ACHN (cell line): ENCODE results near the gene ZNF816.
"Not testable (repeated sequence)": the region's sequence is repeated elsewhere in the genome, so short reads cannot be mapped to it uniquely, and the experiment has no call there.

Experiments
- DNase-seq: peaks from one replicate; pipeline ENCODE4 v3.0.0-alpha.2; 2015
- in situ Hi-C: cut with HindIII; loops from 2 replicates; pipeline ENCODE4 v1.10.0; 2017; ENCODE audit warnings: low sequenced_read_pairs, low pct_ligation_motif_present, low pct_unique_long_range_greater_than_20kb

ZNF816 gene

GRCh38 chr19:52962394-52963246 is at the start of gene ZNF816:
TSS of gene ZNF816 (minus strand) at chr19:52962881. CDS start at chr19:52956089, 6,792 bp downstream.
- in situ Hi-C loops, result no loop called here
- no peak for DNase-seq

- in situ Hi-C loops, result no loop called here
- DNase-seq, result no peak
Observed at GRCh38 chr19:53012006-53012405, 49.3 kb upstream of the ZNF816 start.

DNA sequence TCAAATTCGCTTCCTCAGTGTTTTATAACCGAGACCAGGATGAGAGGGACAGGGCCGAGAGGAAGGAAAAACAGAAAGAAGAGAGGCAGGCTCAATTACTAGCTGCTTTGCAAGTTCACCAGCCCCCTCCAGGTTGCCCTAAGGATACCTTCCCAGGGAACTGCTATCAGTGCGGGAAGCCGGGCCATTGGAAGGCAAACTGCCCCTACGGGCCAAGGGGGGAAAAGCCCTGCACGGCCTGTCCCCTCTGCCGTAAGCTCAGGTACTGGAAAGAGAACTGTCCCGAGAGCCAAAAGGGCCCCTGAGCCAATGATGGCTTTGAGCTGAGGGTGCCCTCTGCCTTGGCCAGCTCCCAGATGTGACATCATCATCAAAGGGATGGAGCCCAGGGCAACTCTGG is 47.8 kb upstream of the ZNF816 start:
- no peak for DNase-seq
- in situ Hi-C loops, result no loop called here

DNA sequence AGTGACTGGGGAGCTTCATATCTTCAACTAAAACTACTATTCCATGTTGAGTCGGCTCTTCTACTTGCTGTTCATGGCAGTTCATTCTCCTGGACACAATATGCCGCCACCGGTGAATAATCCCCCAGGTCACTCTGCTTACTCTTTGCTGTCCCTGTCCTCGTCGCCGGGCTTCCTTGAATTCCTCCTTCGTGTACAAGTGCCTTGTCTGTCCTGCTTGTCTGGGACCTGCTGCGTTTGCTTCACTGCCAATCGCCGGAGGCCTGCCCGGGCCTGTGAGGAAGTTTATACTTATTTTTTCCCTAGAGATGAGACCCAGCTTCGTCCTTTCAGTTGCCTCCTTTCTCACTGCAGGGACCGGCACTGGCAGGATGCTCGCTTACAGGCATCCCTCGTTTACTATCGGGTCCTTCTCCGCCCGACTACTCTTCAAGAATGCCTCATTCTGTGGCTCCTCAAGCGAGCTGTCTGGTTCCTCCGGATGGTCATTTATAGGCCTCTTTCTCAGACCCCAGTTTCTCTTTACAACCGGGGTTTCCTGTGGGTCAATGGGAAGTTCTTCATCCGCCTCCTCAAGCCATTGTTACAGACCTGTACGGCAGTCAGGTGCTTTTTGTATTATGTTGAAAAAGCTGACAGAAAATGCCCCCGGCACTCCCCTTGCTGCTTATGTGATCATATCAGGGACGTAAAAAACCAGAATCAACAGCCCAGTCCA is 45.5 kb upstream of the ZNF816 start:
- no peak for DNase-seq
- in situ Hi-C loops, result no loop called here

GRCh38 chr19:53007606-53008005 is 44.9 kb upstream of the ZNF816 start:
- in situ Hi-C loops, result no loop called here

GRCh38 chr19:53007200-53007599 is 44.5 kb upstream of the ZNF816 start:
- in situ Hi-C loops, result no loop called here

More at GRCh38 chr19:53007606-53008005, 44.9 kb upstream of the ZNF816 start:
- no peak for DNase-seq

DNA sequence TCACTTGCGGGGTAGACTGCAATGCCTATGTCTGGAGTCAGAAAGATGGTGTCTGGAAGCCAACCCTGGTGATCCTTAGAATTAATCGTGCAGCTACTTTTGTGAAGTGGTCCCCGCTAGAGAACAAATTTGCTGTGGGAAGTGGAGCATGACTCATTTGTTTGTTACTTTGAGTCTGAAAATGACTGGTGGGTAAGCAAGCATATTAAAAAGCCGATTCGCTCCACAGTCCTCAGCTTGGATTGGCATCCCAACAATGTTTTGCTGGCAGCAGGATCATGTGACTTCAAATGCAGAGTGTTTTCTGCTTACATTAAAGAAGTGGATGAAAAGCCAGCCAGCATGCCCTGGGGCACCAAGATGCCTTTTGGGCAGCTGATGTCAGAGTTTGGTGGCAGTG is 41.6 kb upstream of the ZNF816 start:
- DNase-seq, result no peak
- in situ Hi-C loops, result no loop called here

More at GRCh38 chr19:53007200-53007599, 44.5 kb upstream of the ZNF816 start:
- no peak for DNase-seq

DNA sequence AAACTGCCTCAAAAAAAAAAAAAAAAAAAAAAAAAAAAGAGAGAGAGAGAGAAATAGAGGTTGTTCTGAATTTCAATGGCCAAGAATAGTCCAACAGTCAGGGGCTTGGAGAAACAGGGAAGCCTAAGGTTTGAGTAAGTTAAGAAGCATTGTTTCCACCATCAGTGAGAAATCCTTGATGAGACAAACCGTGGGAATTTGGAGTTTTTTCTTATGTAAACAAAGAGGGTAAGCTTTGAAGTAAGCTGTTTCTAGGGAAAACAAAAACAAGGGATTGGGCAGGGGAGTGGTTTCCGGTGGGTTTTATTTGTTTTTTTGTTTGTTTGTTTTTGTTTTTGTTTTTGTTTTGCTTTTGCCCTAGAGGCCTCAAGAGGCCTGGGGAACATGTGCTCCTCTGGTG is 39.8 kb upstream of the ZNF816 start:
- DNase-seq, result no peak
- in situ Hi-C loops, result no loop called here

DNA sequence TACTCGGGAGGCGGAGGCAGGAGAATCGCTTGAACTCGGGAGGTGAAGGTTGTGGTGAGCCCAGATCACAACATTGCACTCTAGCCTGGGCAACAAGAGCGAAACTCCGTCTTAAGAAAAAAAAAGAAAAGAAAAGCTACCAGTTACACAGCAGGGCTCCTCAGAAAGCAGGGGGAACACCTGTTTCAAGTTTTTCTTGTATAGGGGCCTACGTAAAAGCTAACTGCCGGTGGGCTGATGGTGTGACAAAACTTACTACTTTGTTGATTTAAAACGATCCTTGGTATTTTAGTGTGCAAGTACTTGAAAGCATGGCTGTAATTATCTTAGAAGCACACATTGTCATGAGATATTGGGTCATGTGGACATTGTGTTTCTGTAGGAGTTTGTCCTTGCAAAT is 35.3 kb upstream of the ZNF816 start:
- no peak for DNase-seq
- in situ Hi-C loops, result no loop called here

GRCh38 chr19:52995711-52996110 is 33.0 kb upstream of the ZNF816 start:
- in situ Hi-C loops, result no loop called here
- DNase-seq, result no peak

- no peak for DNase-seq
- in situ Hi-C loops, result no loop called here
Observed at GRCh38 chr19:52993342-52994178, 30.9 kb upstream of the ZNF816 start.

- in situ Hi-C loops, result no loop called here
- DNase-seq, result no peak
Observed at GRCh38 chr19:52992109-52993004, 29.7 kb upstream of the ZNF816 start.

GRCh38 chr19:52991484-52991883 is 28.8 kb upstream of the ZNF816 start:
- in situ Hi-C loops, result no loop called here
- no peak for DNase-seq

DNA sequence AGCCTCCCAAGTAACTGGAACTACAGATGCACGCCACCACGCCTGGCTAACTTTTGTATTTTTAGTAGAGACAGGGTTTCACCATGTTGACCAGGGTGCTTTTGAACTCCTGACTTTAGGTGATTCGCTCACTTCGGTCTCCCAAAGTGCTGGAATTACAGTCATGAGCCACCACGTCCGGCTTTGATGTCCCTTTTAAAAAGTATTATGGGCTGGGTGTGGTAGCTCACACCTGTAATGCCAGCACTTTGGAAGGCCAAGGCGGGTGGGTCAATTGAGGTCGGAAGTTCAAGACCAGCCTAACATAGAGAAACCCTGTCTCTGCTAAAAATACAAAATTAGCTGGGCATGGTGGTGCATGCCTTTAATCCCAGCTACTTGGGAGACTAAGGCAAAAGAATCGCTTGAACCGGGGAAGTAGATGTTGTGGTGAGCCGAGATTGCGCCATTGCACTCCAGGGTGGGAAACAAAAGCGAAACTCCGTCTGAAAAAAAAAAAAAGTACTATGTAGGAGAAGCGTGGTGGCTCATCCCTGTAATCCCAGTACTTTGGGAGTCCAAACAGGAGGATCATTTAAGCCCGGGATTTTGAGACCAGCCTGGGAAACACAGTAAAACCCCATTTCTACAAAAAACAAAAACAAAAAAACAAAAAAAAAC is 28.2 kb upstream of the ZNF816 start:
- in situ Hi-C loops, result no loop called here
- DNase-seq, result no peak

DNA sequence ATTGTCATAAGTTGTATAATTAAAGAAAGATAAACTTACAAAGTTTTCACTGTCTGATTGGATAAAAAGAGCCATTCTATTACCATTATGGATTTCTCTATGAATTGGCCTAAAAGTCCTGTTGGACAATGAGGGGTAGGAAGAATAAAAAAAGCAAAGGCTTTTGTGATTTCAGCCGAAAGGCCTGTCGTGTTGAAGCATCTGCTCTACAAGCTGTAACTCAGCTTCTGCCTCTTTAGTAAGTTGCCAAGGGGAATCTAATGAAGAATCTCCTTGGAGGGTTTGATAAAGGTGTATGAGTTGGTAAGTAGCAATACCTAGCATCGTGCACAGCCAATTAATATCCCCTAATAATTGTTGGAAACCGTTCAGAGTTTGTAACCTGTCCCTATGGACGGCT is 25.8 kb upstream of the ZNF816 start:
- in situ Hi-C loops, result no loop called here
- DNase-seq, result no peak

- DNase-seq, result no peak
- in situ Hi-C loops, result no loop called here
Observed at GRCh38 chr19:52987221-52987620, 24.5 kb upstream of the ZNF816 start.

GRCh38 chr19:52983167-52983566 is 20.5 kb upstream of the ZNF816 start:
- in situ Hi-C loops, DNase-seq: not testable (repeated sequence)

DNA sequence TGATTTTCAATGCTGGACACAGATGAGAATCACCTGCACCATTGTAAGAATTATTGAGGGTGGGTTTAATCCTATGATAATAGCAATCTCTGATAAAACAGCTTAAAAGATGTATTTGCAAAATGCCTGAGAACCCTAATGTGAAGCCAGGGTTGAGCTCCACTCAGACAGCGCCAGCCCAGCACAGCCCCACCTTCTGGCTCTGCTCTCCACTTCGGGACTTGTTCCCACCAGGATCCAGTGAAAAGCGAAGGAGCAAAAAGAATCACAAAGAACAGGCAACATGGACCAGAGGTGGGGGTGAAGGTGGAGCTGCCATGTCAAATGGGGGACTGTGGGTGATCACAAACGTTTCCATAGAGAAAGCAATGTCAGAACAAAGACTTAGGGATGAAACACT is 18.6 kb upstream of the ZNF816 start:
- in situ Hi-C loops, result no loop called here
- no peak for DNase-seq
